ENCODE measurements around the gene LRRC46.
A peak's percentile ranks its signal among the peaks of the same experiment; 100 is the strongest.

The LRRC46 gene

GRCh38 chr17:47831003-47831933 lies at the start of gene LRRC46, which contains the start of gene MRPL10:
Gene LRRC46, plus strand, starts transcription at chr17:47831670. Its CDS starts 320 bp downstream, at chr17:47831990.
Gene MRPL10, minus strand, starts transcription at chr17:47831541. Its CDS starts 30 bp downstream, at chr17:47831511.
- peak; percentile 95 for DNase-seq

GRCh38 chr17:47785538-47786123 lies 45.8 kb upstream of the LRRC46 start:
- peak; percentile 32 for DNase-seq

- peak; percentile 67 for DNase-seq
Measured at GRCh38 chr17:47789611-47790561, 41.6 kb upstream of the LRRC46 start.

GRCh38 chr17:47791025-47791424 lies 40.4 kb upstream of the LRRC46 start:
- DNase-seq: no peak

- no peak for DNase-seq
Measured at GRCh38 chr17:47792457-47792856, 39.0 kb upstream of the LRRC46 start.

- DNase-seq: no peak
Measured at GRCh38 chr17:47792979-47793378, 38.5 kb upstream of the LRRC46 start.

DNA sequence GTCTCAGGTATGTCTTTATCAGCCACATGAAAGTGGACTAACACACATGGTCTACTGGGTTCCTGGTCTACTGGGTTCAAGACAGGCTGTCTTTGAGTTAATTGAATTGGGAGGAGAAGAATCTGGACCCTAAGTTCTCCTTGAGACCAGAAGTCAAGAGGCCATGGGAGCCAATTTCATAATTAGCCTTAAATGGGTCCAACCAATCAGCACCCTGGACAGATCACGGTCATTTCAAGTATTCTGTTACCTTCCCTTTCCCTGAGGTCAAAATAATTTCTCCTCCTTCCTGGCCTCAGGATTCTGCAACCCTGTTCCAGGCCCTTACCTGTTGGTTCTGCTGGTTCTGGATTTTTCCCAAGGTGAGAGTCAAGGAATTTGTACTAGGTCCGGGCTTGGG lies 33.7 kb upstream of the LRRC46 start:
- no peak for DNase-seq

DNA sequence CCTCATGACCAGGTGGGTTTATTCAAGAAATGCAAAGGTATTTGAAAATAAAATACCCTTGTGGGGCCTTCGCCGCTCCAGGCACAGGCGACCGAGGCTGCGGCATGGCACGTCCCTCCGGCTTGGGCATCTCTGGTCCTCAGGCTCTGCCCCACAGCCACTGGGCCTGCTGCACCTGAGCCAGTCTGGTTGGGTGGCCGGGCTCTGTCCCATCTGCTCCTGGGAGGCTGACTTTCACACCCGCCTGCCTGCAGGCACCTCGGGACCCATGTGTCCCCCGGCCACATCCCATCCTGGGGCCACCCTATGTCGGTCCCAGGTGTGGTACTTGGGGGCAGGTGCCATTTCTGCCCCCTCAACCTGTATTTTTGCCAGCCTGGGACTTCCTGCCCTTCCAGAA lies 30.8 kb upstream of the LRRC46 start:
- DNase-seq: no peak

GRCh38 chr17:47801176-47801765 lies 30.2 kb upstream of the LRRC46 start:
- DNase-seq: no peak

- DNase-seq: no peak
Measured at GRCh38 chr17:47801906-47802305, 29.6 kb upstream of the LRRC46 start.

- peak; percentile 71 for DNase-seq
Measured at GRCh38 chr17:47802341-47803022, 29.0 kb upstream of the LRRC46 start.

DNA sequence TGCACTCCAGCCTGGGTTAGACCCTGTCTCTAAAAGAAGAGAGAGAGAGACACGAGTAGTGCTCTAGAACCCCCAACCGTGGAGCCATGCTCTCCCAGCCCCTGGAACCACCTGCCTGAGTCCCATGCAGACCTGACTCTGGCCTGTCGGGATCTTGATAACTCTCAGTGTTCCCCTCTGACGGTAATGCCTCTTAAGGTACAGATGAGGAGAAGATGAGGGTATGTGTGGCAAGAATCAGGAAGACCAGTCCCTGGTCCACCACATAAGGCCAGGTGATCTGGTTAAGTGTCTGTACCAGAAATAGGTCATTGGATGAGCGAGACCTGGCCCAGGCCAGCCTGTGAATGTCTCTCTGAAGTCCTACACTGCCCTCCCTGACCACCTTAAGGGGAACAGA lies 28.3 kb upstream of the LRRC46 start:
- DNase-seq: no peak

DNA sequence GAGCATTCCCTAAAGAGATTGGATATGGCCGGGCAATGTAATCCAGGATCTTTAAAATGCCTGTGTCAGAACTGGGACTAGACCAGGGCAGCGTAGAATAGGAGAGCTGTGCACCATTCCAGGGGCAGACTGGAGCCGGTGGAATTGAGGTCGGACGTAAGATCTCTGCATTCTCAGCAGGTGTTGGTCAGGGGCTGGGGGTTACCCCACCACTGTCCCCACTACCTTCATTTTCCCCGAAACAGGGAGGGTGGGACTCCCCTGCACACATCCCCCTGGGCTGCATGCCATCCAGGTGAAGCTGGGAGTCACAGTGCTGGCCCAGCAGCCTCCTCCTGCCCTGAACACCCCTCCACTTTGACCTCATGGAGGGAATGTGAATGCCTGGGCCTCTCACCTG lies 27.7 kb upstream of the LRRC46 start:
- no peak for DNase-seq

GRCh38 chr17:47804461-47804860 lies 27.0 kb upstream of the LRRC46 start:
- DNase-seq: no peak

DNA sequence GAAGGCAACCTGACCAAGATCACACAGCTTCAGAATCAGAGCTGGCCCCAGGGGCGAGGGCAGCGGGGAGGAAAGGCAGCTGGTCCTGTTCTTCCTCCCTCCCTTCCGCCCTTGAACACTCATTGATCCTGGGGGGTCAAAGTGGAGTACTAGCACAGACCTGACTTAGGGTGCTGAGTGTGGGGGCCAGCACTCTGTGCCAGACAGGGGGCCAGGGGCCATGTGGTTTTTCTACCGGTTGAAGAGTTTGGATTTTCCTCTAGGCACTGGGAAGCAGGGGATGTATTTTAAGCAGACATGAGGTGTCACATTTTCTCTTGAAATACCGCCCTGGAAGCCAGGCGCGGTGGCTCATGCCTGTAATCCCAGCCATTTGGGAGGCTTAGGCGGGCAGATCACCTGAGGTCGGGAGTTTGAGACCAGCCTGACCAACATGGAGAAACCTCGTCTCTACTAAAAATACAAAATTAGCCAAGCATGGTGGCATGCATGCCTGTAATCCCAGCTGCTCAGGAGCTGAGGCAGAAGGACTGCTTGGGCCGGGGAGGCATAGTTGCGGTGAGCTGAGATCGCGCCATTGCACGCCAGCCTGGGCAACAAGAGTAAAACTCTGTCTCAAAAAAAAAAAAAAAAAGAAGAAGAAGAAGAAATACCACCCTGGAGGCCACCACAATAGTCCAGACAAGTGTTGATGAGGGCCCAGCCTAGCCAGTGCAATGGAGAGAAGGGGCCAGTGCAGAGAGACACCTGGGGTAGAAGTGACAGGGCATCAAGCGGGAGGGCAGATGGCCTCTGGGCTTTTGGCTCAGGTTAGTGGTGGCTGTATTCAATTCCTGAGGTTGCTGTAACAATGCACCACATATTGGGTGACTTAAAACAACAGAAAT lies 25.2 kb upstream of the LRRC46 start:
- DNase-seq: no peak

GRCh38 chr17:47806913-47807255 lies 24.6 kb upstream of the LRRC46 start:
- no peak for DNase-seq

- no peak for DNase-seq
Measured at GRCh38 chr17:47807421-47807820, 24.0 kb upstream of the LRRC46 start.

GRCh38 chr17:47808036-47808829 lies 23.2 kb upstream of the LRRC46 start:
- no peak for DNase-seq

GRCh38 chr17:47808830-47809480 lies 22.5 kb upstream of the LRRC46 start:
- DNase-seq: no peak

Data from activated CD4-positive, alpha-beta T cell treated with anti-CD3 and anti-CD28 coated beads, Interleukin-2, Interleukin-6, amounts not matched to agents 100 ng/mL and 50 ng/mL, durations not matched to agents 16 hours and 8 hours (primary cell).